Measurements from ENCODE around the gene CSNK2A3. TPM values are rescaled to one million over a fixed set of nuclear protein-coding genes. Genes with fewer than 3 reads are reported as not detected.

CSNK2A3 gene
- total RNA-seq, 1 experiment from 2014 or later = 1.4 TPM

- Histone ChIP-seq H3K27ac (ENCODE audit: low read depth, low read length, poor library complexity, severe bottlenecking) (no peak overlapping the region), H3K9me3 (ENCODE audit: low read depth, low read length, poor library complexity, severe bottlenecking) (no peaks in the 10 kb centered on the region), H3K36me3 (ENCODE audit: insufficient read depth, low read length, poor library complexity, severe bottlenecking) (no peaks in the 10 kb centered on the region), H3K4me1 (ENCODE audit: insufficient read depth, low read length, poor library complexity, severe bottlenecking) (no peaks in the 10 kb centered on the region), H3K27me3 (replicated peaks; ENCODE audit: insufficient read depth, low read depth, low read length, poor library complexity) (no peaks in the 10 kb centered on the region), H3K4me3 (ENCODE audit: low read depth, low read length, poor library complexity, severe bottlenecking) (no peak overlapping the region)
- no TSS peak for BruUV-seq (replicated peaks)
- intact Hi-C loops (cut with micrococcal nuclease; ENCODE audit: unreplicated experiment) = no loop called here
- POLR2A ChIA-PET (ENCODE audit: low non-redundant PET) = no interaction called here
- CTCF ChIA-PET = no interaction called here
- no peak for TF ChIP-seq CTCF (conservative IDR thresholded peaks at IDR 0.05; ENCODE audit: low read depth, low read length)
- TF ChIP-seq EZH2 (IDR thresholded peaks at IDR 0.05; ENCODE audit: borderline replicate concordance, low read depth, low read length, poor library complexity, severe bottlenecking) = no peak
- no peak for DNase-seq (ENCODE audit: low spot score)
These were observed 40.3 kb downstream of the CSNK2A3 start for GRCh38 chr11:11312738-11313137.

- POLR2A ChIA-PET (ENCODE audit: low non-redundant PET) = no interaction called here
- Histone ChIP-seq H3K9me3 (ENCODE audit: low read depth, low read length, poor library complexity, severe bottlenecking) (no peaks in the 10 kb centered on the region), H3K4me3 (ENCODE audit: low read depth, low read length, poor library complexity, severe bottlenecking) (no peak overlapping the region), H3K27ac (ENCODE audit: low read depth, low read length, poor library complexity, severe bottlenecking) (no peak overlapping the region), H3K4me1 (ENCODE audit: insufficient read depth, low read length, poor library complexity, severe bottlenecking) (no peaks in the 10 kb centered on the region), H3K27me3 (replicated peaks; ENCODE audit: insufficient read depth, low read depth, low read length, poor library complexity) (no peaks in the 10 kb centered on the region), H3K36me3 (ENCODE audit: insufficient read depth, low read length, poor library complexity, severe bottlenecking) (no peaks in the 10 kb centered on the region)
- CTCF ChIA-PET = no interaction called here
- BruUV-seq (replicated peaks) = no TSS peak
- intact Hi-C loops (cut with micrococcal nuclease; ENCODE audit: unreplicated experiment) = no loop called here
- DNase-seq (ENCODE audit: low spot score) = no peak
- no peak for TF ChIP-seq CTCF (conservative IDR thresholded peaks at IDR 0.05; ENCODE audit: low read depth, low read length)
- TF ChIP-seq EZH2 (IDR thresholded peaks at IDR 0.05; ENCODE audit: borderline replicate concordance, low read depth, low read length, poor library complexity, severe bottlenecking) = no peak
These were observed 41.9 kb downstream of the CSNK2A3 start for GRCh38 chr11:11311169-11311568.

GRCh38 chr11:11309906-11310305 lies 43.1 kb downstream of the CSNK2A3 start:
- H3K27me3 ChIP-seq (replicated peaks; ENCODE audit: insufficient read depth, low read depth, low read length, poor library complexity) = no peaks in the 10 kb centered on the region
- H3K4me1 ChIP-seq (ENCODE audit: insufficient read depth, low read length, poor library complexity, severe bottlenecking) = no peaks in the 10 kb centered on the region
- no peak overlapping the region for H3K27ac ChIP-seq (ENCODE audit: low read depth, low read length, poor library complexity, severe bottlenecking)
- intact Hi-C loops (cut with micrococcal nuclease; ENCODE audit: unreplicated experiment) = no loop called here
- no peaks in the 10 kb centered on the region for H3K36me3 ChIP-seq (ENCODE audit: insufficient read depth, low read length, poor library complexity, severe bottlenecking)
- H3K9me3 ChIP-seq (ENCODE audit: low read depth, low read length, poor library complexity, severe bottlenecking) = no peaks in the 10 kb centered on the region
- no peak overlapping the region for H3K4me3 ChIP-seq (ENCODE audit: low read depth, low read length, poor library complexity, severe bottlenecking)
- ChIA-PET POLR2A (ENCODE audit: low non-redundant PET) (no interaction called here), CTCF (no interaction called here)
- no TSS peak for BruUV-seq (replicated peaks)
- DNase-seq (ENCODE audit: low spot score) = no peak
- TF ChIP-seq EZH2 (IDR thresholded peaks at IDR 0.05; ENCODE audit: borderline replicate concordance, low read depth, low read length, poor library complexity, severe bottlenecking) (no peak), CTCF (conservative IDR thresholded peaks at IDR 0.05; ENCODE audit: low read depth, low read length) (no peak)
